ENCODE measurements around the gene GPR148. TPM values are rescaled to one million over a fixed set of nuclear protein-coding genes. Genes with fewer than 3 reads are reported as not detected.

The GPR148 gene
- total and polyA plus RNA-seq, 2 of the 4 experiments (the other 2 are of a cell fraction) = not detected

DNA sequence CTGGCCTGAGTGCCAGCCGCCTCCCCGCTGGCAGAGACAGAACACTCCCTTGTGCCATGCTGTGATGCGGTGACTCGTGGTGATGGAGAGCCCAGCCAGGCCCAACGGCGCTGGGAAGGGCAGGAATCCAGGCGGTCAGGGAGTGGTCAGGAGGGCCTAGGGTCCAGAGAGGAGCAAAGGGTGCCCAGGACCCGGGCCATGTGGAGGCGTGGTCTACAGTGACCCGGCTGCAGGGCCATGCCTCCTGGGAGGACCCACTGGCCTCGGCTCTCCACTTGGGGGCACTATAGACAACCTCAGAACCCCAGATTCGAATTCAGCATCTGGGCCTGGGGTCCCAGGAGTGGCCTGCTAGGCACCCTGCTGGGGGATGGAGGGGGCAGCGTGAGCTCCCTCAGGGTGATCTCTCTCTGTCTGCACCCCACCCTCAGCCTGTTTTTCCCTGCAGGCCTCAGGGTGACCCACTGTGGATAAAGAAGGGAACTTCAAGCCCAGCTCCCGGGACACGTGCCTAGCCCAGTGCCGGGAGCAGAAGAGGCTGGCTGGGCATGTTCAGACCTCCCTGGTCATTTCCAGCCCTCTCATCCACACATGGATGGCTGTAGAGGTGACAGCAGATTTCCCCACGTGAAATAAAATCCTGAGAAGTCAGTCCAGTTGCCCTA is 39.5 kb downstream of the GPR148 start:
- TF ChIP-seq NFE2L2 (IDR thresholded peaks at IDR 0.05; ENCODE audit: low read depth, low read length) (no peak), MAFK (IDR thresholded peaks at IDR 0.05; ENCODE audit: low read depth, low read length) (no peak)
- TF ChIP-seq, protein P1, sequence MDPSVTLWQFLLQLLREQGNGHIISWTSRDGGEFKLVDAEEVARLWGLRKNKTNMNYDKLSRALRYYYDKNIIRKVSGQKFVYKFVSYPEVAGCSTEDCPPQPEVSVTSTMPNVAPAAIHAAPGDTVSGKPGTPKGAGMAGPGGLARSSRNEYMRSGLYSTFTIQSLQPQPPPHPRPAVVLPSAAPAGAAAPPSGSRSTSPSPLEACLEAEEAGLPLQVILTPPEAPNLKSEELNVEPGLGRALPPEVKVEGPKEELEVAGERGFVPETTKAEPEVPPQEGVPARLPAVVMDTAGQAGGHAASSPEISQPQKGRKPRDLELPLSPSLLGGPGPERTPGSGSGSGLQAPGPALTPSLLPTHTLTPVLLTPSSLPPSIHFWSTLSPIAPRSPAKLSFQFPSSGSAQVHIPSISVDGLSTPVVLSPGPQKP (IDR thresholded peaks at IDR 0.05; ENCODE audit: borderline replicate concordance, low read depth, low read length) = no peak
- H2AK5ac ChIP-seq (ENCODE audit: low read depth, low read length) = no peak overlapping the region
- no peak overlapping the region for H3K27ac ChIP-seq (ENCODE audit: insufficient read depth, low read length)
- no peak overlapping the region for H3K4ac ChIP-seq (ENCODE audit: low read depth, low read length)
- DNase-seq (no peak), ATAC-seq (ENCODE audit: low read depth) (no peak)
- H2BK15ac ChIP-seq (ENCODE audit: low read depth, low read length) = no peak overlapping the region
- H4K91ac ChIP-seq (ENCODE audit: insufficient read depth, low read depth, low read length) = no peak overlapping the region
- no peaks in the 10 kb centered on the region for H3K36me3 ChIP-seq (ENCODE audit: control insufficient read depth, insufficient read depth, low read length)
- no peak overlapping the region for H4K5ac ChIP-seq (ENCODE audit: low read depth, low read length)
- no peak overlapping the region for H3K56ac ChIP-seq (ENCODE audit: extremely low read depth, insufficient read depth, low read length)
- no peak overlapping the region for H4K8ac ChIP-seq (ENCODE audit: low read depth in 2 of 2, low read length in 2 of 2)
- no peaks in the 10 kb centered on the region for H3K79me1 ChIP-seq (ENCODE audit: low read depth in 1 of 2, low read length in 2 of 2)
- no peak overlapping the region for H3K18ac ChIP-seq (ENCODE audit: low read depth, low read length)
- H2BK20ac ChIP-seq (ENCODE audit: low read depth, low read length) = no peak overlapping the region
- H4K20me1 ChIP-seq (ENCODE audit: insufficient read depth, low read length) = no peaks in the 10 kb centered on the region
- H3K27me3 ChIP-seq (ENCODE audit: control insufficient read depth, insufficient read depth, low read length) = no peaks in the 10 kb centered on the region
- H3K9me3 ChIP-seq (ENCODE audit: control insufficient read depth, insufficient read depth, low read length) = no peaks in the 10 kb centered on the region
- H3K9me1 ChIP-seq (ENCODE audit: insufficient read depth, low read length) = no peaks in the 10 kb centered on the region
- no peak overlapping the region for H2AFZ ChIP-seq (replicated peaks; ENCODE audit: low read length, poor library complexity)
- intact Hi-C loops (cut with micrococcal nuclease) (no loop called here), in situ Hi-C loops (cut with MboI; ENCODE audit: low sequenced_read_pairs) (no loop called here), dilution Hi-C loops (cut with HindIII; ENCODE audit: low sequenced_read_pairs, unreplicated experiment) (no loop called here)
- CTCF ChIA-PET = no interaction called here
- no peak overlapping the region for H3K9ac ChIP-seq (ENCODE audit: low read depth, low read length)
- no peak overlapping the region for H3K4me2 ChIP-seq (ENCODE audit: low read depth, low read length)
- no CpG with 5 or more reads among the region's 17 CpGs for WGBS, 2 experiments (ENCODE audit: extremely low coverage in 2 of 2, insufficient read length in 1 of 2)
- no peak overlapping the region for H3K4me3 ChIP-seq (ENCODE audit: insufficient read depth, low read depth, low read length)
- no peak overlapping the region for H3K14ac ChIP-seq (replicated peaks; ENCODE audit: low read depth, low read length)
- H2BK120ac ChIP-seq (ENCODE audit: low read depth, low read length) = no peak overlapping the region
- no peaks in the 10 kb centered on the region for H3K4me1 ChIP-seq (ENCODE audit: control insufficient read depth, insufficient read depth, low read length)
- POLR2A ChIA-PET (ENCODE audit: unreplicated experiment) = no interaction called here
- no TSS peak for BruUV-seq (replicated peaks)
- no peak overlapping the region for H2AK9ac ChIP-seq (replicated peaks; ENCODE audit: low read depth, low read length, poor library complexity)
- H3K23ac ChIP-seq (ENCODE audit: low read depth, low read length) = no peak overlapping the region
- H2BK5ac ChIP-seq (ENCODE audit: low read depth, low read length, poor library complexity, severe bottlenecking) = no peak overlapping the region

Measured in IMR-90 (cell line).